HCT116 (cell line): ENCODE data around the gene ABHD16B. TPM values are rescaled to one million over a fixed set of nuclear protein-coding genes. Genes with fewer than 3 reads are reported as not detected.

ENCODE experiments used
- ATAC-seq: fragments of 200-7000 bp; cut with Tn5 transposase; 2 replicates; pipeline ENCODE4 v1.9.1; 2020; ENCODE audit warnings: mild to moderate bottlenecking, moderate library complexity
- BruUV-seq: library from RNA; stranded (reverse); fragments of 400-500 nt; replicated peaks from 2 replicates; lab custom pipeline; 2021; lab: Mats Ljungman, UMichigan
- CTCF ChIA-PET: fragments of 300-600 bp; sonication (Branson Sonifier 250); formaldehyde crosslinking; loops from one replicate; lab custom pipeline; 2021; ENCODE audit warnings: antibody characterized with exemption; lab: Charles Lee
- POLR2A ChIA-PET: fragments of 300-600, 350-600 bp; sonication (Branson Sonifier 250); formaldehyde crosslinking; loops from one replicate; lab custom pipeline; 2021; ENCODE audit warnings: antibody characterized with exemption; lab: Charles Lee
- RAD21 ChIA-PET, 2 experiments: fragments of 300-600 bp; sonication (Branson Sonifier 250); formaldehyde crosslinking; loops; one replicate each; lab custom pipeline; 2023; ENCODE audit warnings: low total read pairs in 2 of 2; ENCODE audit not compliant: uncharacterized antibody in 2 of 2, unreplicated experiment in 2 of 2, low non-redundant PET in 1 of 2; lab: Charles Lee
- DNase-seq: peaks from one replicate; pipeline ENCODE4 v3.0.0-alpha.2; 2010; ENCODE audit warnings: low read depth, low spot score
- H2AFZ ChIP-seq: fragments of 200-600 bp; shearing (Covaris generic), sonication (generic); 2 replicates; pipeline ENCODE4 v1.6.1; 2017; ENCODE audit warnings: low read depth, mixed run types, mixed read lengths, antibody characterized with exemption, low read length; ENCODE audit not compliant: poor library complexity, severe bottlenecking
- H3K27ac ChIP-seq: 2 replicates; pipeline ENCODE4 v1.5.1; 2012; ENCODE audit warnings: low read depth, low read length
- H3K27me3 ChIP-seq: fragments of 200-600 bp; sonication (generic); 2 replicates; pipeline ENCODE4 v1.6.1; 2016; ENCODE audit warnings: mixed run types, low read length, mixed read lengths; ENCODE audit not compliant: insufficient read depth
- H3K36me3 ChIP-seq, 2 experiments: fragments of 200-500 bp in 1 of 2; fragments of 200-600 bp in 1 of 2; sonication (Bioruptor generic) in 1 of 2; sonication (generic) in 1 of 2; 2 replicates each; pipeline versions ENCODE4 v1.5.1 to v1.6.1; 2014 to 2016; ENCODE audit warnings: low read length in 2 of 2, inconsistent platforms in 1 of 2, mixed read lengths in 1 of 2, mixed run types in 1 of 2; ENCODE audit not compliant: insufficient read depth in 2 of 2, control insufficient read depth in 1 of 2
- H3K4me1 ChIP-seq, 2 experiments: fragments of 200-600 bp in 1 of 2; sonication (generic) in 1 of 2; 2 replicates each; pipeline versions ENCODE4 v1.5.1 to v1.6.1; 2012 to 2017; ENCODE audit warnings: low read length in 2 of 2, inconsistent platforms in 1 of 2, mild to moderate bottlenecking in 1 of 2, mixed read lengths in 1 of 2, mixed run types in 1 of 2, moderate library complexity in 1 of 2; ENCODE audit not compliant: insufficient read depth in 2 of 2, control insufficient read depth in 1 of 2
- H3K4me2 ChIP-seq: fragments of 200-600 bp; sonication (generic); 2 replicates; pipeline ENCODE4 v1.6.1; 2017; ENCODE audit warnings: mixed run types, low read length, mixed read lengths
- H3K4me3 ChIP-seq, 2 experiments: fragments of 200-600 bp in 1 of 2; sonication (generic) in 1 of 2; replicated peaks in 1 of 2; 2 replicates each; pipeline ENCODE4 v1.5.1; 2011 to 2016; ENCODE audit warnings: low read length in 2 of 2, control low read depth in 1 of 2, low read depth in 1 of 2, mild to moderate bottlenecking in 1 of 2, mixed read lengths in 1 of 2, mixed run types in 1 of 2
- H3K79me2 ChIP-seq: fragments of 200-600 bp; sonication (generic); 2 replicates; pipeline ENCODE4 v1.6.1; 2017; ENCODE audit warnings: mild to moderate bottlenecking, mixed run types, low read length, moderate library complexity, mixed read lengths; ENCODE audit not compliant: insufficient read depth
- H3K9ac ChIP-seq: fragments of 200-600 bp; sonication (generic); 2 replicates; pipeline ENCODE4 v1.6.1; 2016; ENCODE audit warnings: low read length, mixed read lengths
- H3K9me2 ChIP-seq: fragments of 200-600 bp; sonication (generic), shearing (Covaris generic); 2 replicates; pipeline ENCODE4 v1.6.1; 2017; ENCODE audit warnings: mixed run types, mild to moderate bottlenecking, moderate library complexity; ENCODE audit not compliant: insufficient read depth
- H3K9me3 ChIP-seq, 2 experiments: fragments of 200-500 bp in 1 of 2; fragments of 200-600 bp in 1 of 2; sonication (Bioruptor generic) in 1 of 2; sonication (generic) in 1 of 2; 2 replicates each; pipeline ENCODE4 v1.6.1; 2014 to 2017; ENCODE audit warnings: low read length in 2 of 2, mixed read lengths in 2 of 2, inconsistent platforms in 1 of 2, low read depth in 1 of 2, mild to moderate bottlenecking in 1 of 2, mixed run types in 1 of 2, moderate library complexity in 1 of 2; ENCODE audit not compliant: control insufficient read depth in 1 of 2, insufficient read depth in 1 of 2
- H4K20me1 ChIP-seq: fragments of 200-600 bp; sonication (generic), shearing (Covaris generic); 2 replicates; pipeline ENCODE4 v1.6.1; 2017; ENCODE audit warnings: mixed run types, mild to moderate bottlenecking, moderate library complexity; ENCODE audit not compliant: insufficient read depth
- CEBPB ChIP-seq: IDR thresholded peaks from 2 replicates; pipeline ENCODE4 v1.6.1; 2012; ENCODE audit warnings: low read depth
- EZH2 ChIP-seq: fragments of 200-600 bp; sonication (generic); IDR thresholded peaks from 2 replicates; pipeline ENCODE4 v1.6.1; 2017; ENCODE audit warnings: antibody characterized with exemption, mixed run types
- FOSL1 ChIP-seq: IDR thresholded peaks from 2 replicates; pipeline ENCODE4 v1.6.1; 2012; ENCODE audit warnings: low read depth
- MAX ChIP-seq: IDR thresholded peaks from 2 replicates; pipeline ENCODE4 v1.6.1; 2012
- RAD21 ChIP-seq: IDR thresholded peaks from 2 replicates; pipeline ENCODE4 v1.6.1; 2012; ENCODE audit warnings: low read depth, mild to moderate bottlenecking
- REST ChIP-seq: IDR thresholded peaks from 2 replicates; pipeline ENCODE4 v1.6.1; 2012; ENCODE audit warnings: low read depth
- SIN3A ChIP-seq: IDR thresholded peaks from 2 replicates; pipeline ENCODE4 v1.6.1; 2012; ENCODE audit warnings: low read depth
- SP1 ChIP-seq: IDR thresholded peaks from 2 replicates; pipeline ENCODE4 v1.6.1; 2012; ENCODE audit warnings: low read depth
- SRF ChIP-seq: IDR thresholded peaks from 2 replicates; pipeline ENCODE4 v1.6.1; 2012; ENCODE audit warnings: low read depth
- ZFX ChIP-seq: fragments of 450-650 bp; IDR thresholded peaks from 2 replicates; pipeline ENCODE4 v1.6.1; 2017
- ZNF274 ChIP-seq: fragments of 200-500 bp; sonication (Bioruptor generic); IDR thresholded peaks from 2 replicates; pipeline ENCODE4 v1.6.1; 2014; ENCODE audit warnings: mild to moderate bottlenecking, low read depth, low read length, inconsistent platforms
- intact Hi-C: fragments of 100-400 bp; cut with micrococcal nuclease; formaldehyde crosslinking; loops from 2 replicates; pipeline ENCODE4 v1.10.0; 2022
- total RNA-seq: library from RNA; stranded (reverse); gene quantifications from one replicate; pipeline ENCODE4 v1.2.1, GENCODE V29; 2021; ENCODE audit not compliant: unreplicated experiment
- TF ChIP-seq, protein P1 (sequence below), 3 experiments: fragments of 200-600 bp in 1 of 3; sonication (generic) in 1 of 3; IDR thresholded peaks in 2 of 3; conservative IDR thresholded peaks in 1 of 3; 2 replicates each; pipeline ENCODE4 v1.5.1; 2012 to 2017; ENCODE audit warnings: low read depth in 2 of 3, low read length in 2 of 3, antibody characterized with exemption in 1 of 3, borderline replicate concordance in 1 of 3, control low read depth in 1 of 3, mild to moderate bottlenecking in 1 of 3, mixed read lengths in 1 of 3, mixed run types in 1 of 3, moderate library complexity in 1 of 3; ENCODE audit not compliant: insufficient read depth in 1 of 3
- TF ChIP-seq, protein P2 (sequence below): IDR thresholded peaks from 2 replicates; pipeline ENCODE4 v1.6.1; 2011; ENCODE audit warnings: mild to moderate bottlenecking, low read length, moderate library complexity; ENCODE audit not compliant: insufficient replicate concordance; ENCODE audit errors: extremely low read depth

Gene ABHD16B
- total RNA-seq, 1 experiment from 2014 or later: not detected

GRCh38 chr20:63883201-63883593, 21.9 kb downstream of the ABHD16B start (continued):
- TF ChIP-seq EZH2 (no peak), CEBPB (no peak), ZFX (no peak), FOSL1 (no peak), SIN3A (no peak), SRF (no peak), RAD21 (no peak), SP1 (no peak)

DNA sequence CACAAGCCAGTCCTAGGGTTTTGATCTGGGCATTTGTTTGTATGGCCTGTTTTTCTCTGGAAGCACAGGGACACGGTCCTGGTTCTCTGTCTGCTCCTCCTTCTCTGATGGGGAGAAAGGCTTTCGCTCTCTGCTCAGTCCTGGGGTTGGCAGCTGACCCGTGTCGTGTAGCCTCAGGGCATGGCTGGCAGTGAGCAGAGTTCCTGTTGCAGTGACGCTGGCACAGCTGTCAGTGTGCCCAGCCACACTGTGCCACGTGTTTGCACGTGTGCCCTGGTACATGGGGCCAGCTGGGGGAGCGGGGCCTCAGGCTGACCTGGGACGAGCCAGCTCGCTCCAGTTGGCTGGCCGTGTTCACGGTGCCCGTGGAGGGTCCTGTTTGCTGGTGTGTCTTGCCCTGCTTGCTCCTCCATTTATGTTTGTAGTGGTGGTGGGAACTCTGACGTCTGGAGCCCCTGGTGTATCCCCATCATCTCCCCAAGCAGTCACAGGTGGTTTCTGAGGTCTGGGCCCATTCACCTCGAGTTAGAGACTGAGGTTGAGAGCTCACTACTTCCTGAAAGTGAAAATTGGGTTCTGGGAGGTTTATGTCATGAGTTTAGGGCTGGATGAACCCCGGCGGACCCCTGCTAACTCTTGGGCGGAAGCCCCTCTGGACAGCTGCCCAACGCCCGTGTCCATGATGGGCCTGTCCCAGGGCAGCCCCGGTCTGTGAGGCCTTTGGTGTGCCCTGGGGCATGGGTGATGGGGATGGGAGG, 23.4 kb downstream of the ABHD16B start:
- peaks cover 20 to 46% of the 10 kb centered on the region in 2 experiments for H3K36me3 ChIP-seq
- no peak overlapping the region for H3K9ac ChIP-seq
- intact Hi-C loops: no loop called here
- H4K20me1 ChIP-seq: no peaks in the 10 kb centered on the region
- ATAC-seq: no peak
- H3K4me3 ChIP-seq: no peak overlapping the region
- ChIA-PET CTCF (no interaction called here), RAD21 (no interaction called here), POLR2A (no interaction called here)
- no peak overlapping the region for H3K4me2 ChIP-seq
- H3K9me2 ChIP-seq: no peaks in the 10 kb centered on the region
- H3K9me3 ChIP-seq: no peaks in the 10 kb centered on the region
- H3K79me2 ChIP-seq: peaks cover 77% of the 10 kb centered on the region
- H2AFZ ChIP-seq: no peak overlapping the region
- no peak for DNase-seq
- no peaks in the 10 kb centered on the region for H3K27me3 ChIP-seq
- TF ChIP-seq CEBPB (no peak), ZNF274 (no peak), REST (no peak), MAX (no peak), SIN3A (no peak)
- TF ChIP-seq, protein P1, sequence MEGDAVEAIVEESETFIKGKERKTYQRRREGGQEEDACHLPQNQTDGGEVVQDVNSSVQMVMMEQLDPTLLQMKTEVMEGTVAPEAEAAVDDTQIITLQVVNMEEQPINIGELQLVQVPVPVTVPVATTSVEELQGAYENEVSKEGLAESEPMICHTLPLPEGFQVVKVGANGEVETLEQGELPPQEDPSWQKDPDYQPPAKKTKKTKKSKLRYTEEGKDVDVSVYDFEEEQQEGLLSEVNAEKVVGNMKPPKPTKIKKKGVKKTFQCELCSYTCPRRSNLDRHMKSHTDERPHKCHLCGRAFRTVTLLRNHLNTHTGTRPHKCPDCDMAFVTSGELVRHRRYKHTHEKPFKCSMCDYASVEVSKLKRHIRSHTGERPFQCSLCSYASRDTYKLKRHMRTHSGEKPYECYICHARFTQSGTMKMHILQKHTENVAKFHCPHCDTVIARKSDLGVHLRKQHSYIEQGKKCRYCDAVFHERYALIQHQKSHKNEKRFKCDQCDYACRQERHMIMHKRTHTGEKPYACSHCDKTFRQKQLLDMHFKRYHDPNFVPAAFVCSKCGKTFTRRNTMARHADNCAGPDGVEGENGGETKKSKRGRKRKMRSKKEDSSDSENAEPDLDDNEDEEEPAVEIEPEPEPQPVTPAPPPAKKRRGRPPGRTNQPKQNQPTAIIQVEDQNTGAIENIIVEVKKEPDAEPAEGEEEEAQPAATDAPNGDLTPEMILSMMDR (IDR thresholded peaks at IDR 0.05 in 2 of 3, conservative IDR thresholded peaks at IDR 0.05 in 1 of 3; ENCODE audit: borderline replicate concordance in 1 of 3, insufficient read depth in 1 of 3, low read depth in 2 of 3, low read length in 2 of 3): no peak
- TF ChIP-seq, protein P2, sequence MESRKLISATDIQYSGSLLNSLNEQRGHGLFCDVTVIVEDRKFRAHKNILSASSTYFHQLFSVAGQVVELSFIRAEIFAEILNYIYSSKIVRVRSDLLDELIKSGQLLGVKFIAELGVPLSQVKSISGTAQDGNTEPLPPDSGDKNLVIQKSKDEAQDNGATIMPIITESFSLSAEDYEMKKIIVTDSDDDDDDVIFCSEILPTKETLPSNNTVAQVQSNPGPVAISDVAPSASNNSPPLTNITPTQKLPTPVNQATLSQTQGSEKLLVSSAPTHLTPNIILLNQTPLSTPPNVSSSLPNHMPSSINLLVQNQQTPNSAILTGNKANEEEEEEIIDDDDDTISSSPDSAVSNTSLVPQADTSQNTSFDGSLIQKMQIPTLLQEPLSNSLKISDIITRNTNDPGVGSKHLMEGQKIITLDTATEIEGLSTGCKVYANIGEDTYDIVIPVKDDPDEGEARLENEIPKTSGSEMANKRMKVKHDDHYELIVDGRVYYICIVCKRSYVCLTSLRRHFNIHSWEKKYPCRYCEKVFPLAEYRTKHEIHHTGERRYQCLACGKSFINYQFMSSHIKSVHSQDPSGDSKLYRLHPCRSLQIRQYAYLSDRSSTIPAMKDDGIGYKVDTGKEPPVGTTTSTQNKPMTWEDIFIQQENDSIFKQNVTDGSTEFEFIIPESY: no peak
- H3K27ac ChIP-seq: no peak overlapping the region; the same call in 1 of the 2 replicates
- BruUV-seq: no TSS peak
- no peaks in the 10 kb centered on the region for H3K4me1 ChIP-seq
